SU-DHL-6 (cell line): ENCODE results near the gene ZYG11B.

Experiments used
- EZH2phosphoT487 ChIP-seq: fragments of 200-600 bp; sonication (generic), shearing (Covaris generic); conservative IDR thresholded peaks from 2 replicates; pipeline ENCODE4 v1.6.1; 2018; ENCODE audit warnings: mild to moderate bottlenecking, antibody characterized with exemption, low read length, moderate library complexity, mixed read lengths
- TF ChIP-seq, protein P1 (sequence below): fragments of 200-600 bp; sonication (generic); IDR thresholded peaks from one replicate; pipeline ENCODE4 v1.5.1; 2017; ENCODE audit warnings: antibody characterized with exemption, mild to moderate bottlenecking, low read length, moderate library complexity; ENCODE audit not compliant: insufficient read depth, poor library complexity, severe bottlenecking

DNA sequence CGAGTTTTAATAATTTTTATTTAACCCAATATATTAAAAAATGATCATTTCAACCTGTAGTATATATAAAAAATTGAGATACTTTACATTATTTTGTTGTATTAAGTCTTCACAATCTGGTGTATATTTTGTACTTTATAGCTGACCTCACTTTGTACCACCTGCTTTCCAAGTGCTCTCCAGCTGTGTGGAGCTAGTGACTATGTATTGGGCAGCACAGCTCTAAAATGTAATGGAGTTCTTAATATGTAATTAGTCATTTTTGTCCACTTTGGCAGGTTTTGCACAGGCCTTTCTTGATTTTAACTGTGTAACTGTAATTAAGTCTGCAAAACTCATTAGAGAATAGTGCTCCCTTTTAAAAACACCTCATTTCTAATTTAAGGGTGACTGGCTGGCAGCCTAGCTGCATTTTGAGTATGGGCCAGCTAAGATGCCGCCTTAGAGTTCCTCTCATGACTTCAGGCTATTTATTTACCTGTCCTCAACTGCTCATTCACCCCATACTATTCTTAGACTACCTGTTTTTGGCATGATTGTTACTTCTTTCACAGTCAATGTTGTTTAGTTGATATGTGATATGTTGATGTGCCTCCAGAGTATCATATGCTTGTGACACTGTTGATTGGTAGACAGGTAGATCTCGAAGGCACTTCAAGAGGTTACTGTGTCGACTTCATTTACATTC, 43.2 kb downstream of the ZYG11B start:
- TF ChIP-seq, protein P1, sequence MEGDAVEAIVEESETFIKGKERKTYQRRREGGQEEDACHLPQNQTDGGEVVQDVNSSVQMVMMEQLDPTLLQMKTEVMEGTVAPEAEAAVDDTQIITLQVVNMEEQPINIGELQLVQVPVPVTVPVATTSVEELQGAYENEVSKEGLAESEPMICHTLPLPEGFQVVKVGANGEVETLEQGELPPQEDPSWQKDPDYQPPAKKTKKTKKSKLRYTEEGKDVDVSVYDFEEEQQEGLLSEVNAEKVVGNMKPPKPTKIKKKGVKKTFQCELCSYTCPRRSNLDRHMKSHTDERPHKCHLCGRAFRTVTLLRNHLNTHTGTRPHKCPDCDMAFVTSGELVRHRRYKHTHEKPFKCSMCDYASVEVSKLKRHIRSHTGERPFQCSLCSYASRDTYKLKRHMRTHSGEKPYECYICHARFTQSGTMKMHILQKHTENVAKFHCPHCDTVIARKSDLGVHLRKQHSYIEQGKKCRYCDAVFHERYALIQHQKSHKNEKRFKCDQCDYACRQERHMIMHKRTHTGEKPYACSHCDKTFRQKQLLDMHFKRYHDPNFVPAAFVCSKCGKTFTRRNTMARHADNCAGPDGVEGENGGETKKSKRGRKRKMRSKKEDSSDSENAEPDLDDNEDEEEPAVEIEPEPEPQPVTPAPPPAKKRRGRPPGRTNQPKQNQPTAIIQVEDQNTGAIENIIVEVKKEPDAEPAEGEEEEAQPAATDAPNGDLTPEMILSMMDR: no peak
- no peak for TF ChIP-seq EZH2phosphoT487
